Neutrophil (primary cell): ENCODE data around the gene FXN.

ENCODE experiments used
- H3K27ac ChIP-seq: fragments of 200-600 bp; sonication (generic); 2 replicates; pipeline ENCODE4 v1.5.1; 2016; ENCODE audit warnings: mild to moderate bottlenecking, moderate library complexity
- H3K27me3 ChIP-seq: fragments of 200-600 bp; sonication (generic); 2 replicates; pipeline ENCODE4 v1.6.0; 2016; ENCODE audit warnings: mild to moderate bottlenecking
- H3K36me3 ChIP-seq: fragments of 200-600 bp; sonication (generic); 2 replicates; pipeline ENCODE4 v1.5.1; 2017
- H3K4me1 ChIP-seq, 2 experiments: fragments of 200-600 bp in 1 of 2; sonication (generic) in 1 of 2; 1 replicate in 1 of 2; 2 replicates in 1 of 2; pipeline versions ENCODE4 v1.5.1 to v1.6.1; 2013 to 2016; ENCODE audit warnings: low read depth in 1 of 2, low read length in 1 of 2, mild to moderate bottlenecking in 1 of 2, moderate library complexity in 1 of 2; ENCODE audit not compliant: control insufficient read depth in 1 of 2, insufficient read depth in 1 of 2
- H3K4me3 ChIP-seq, 2 experiments: fragments of 200-600 bp in 1 of 2; sonication (generic) in 1 of 2; 1 replicate in 1 of 2; 2 replicates in 1 of 2; pipeline ENCODE4 v1.5.1; 2013 to 2016; ENCODE audit warnings: low read depth in 1 of 2, low read length in 1 of 2, mild to moderate bottlenecking in 1 of 2, moderate library complexity in 1 of 2
- H3K9me3 ChIP-seq: fragments of 200-600 bp; sonication (generic); 2 replicates; pipeline ENCODE4 v1.5.1; 2016
- CTCF ChIP-seq: fragments of 200-600 bp; sonication (generic); IDR thresholded peaks from 2 replicates; pipeline ENCODE4 v1.5.1; 2016; ENCODE audit warnings: antibody characterized with exemption

The FXN gene

GRCh38 chr9:69086312-69086711, 50.8 kb downstream of the FXN start:
- no peaks in the 10 kb centered on the region for H3K9me3 ChIP-seq
- H3K4me3 ChIP-seq, result no peak overlapping the region
- no peak overlapping the region for H3K27ac ChIP-seq
- no peaks in the 10 kb centered on the region for H3K4me1 ChIP-seq
- no peaks in the 10 kb centered on the region for H3K36me3 ChIP-seq
- no peaks in the 10 kb centered on the region for H3K27me3 ChIP-seq
- no peak for TF ChIP-seq CTCF

GRCh38 chr9:69086769-69087168, 51.2 kb downstream of the FXN start:
- Histone ChIP-seq H3K9me3 (no peaks in the 10 kb centered on the region), H3K27ac (no peak overlapping the region), H3K4me3 (no peak overlapping the region), H3K4me1 (no peaks in the 10 kb centered on the region), H3K27me3 (no peaks in the 10 kb centered on the region), H3K36me3 (no peaks in the 10 kb centered on the region)
- no peak for TF ChIP-seq CTCF

- Histone ChIP-seq H3K36me3 (no peaks in the 10 kb centered on the region), H3K4me3 (no peak overlapping the region), H3K9me3 (no peaks in the 10 kb centered on the region), H3K27ac (no peak overlapping the region), H3K4me1 (no peaks in the 10 kb centered on the region), H3K27me3 (no peaks in the 10 kb centered on the region)
- TF ChIP-seq CTCF, result no peak
These were observed 53.5 kb downstream of the FXN start for GRCh38 chr9:69089082-69089481.

GRCh38 chr9:69089491-69089890, 53.9 kb downstream of the FXN start:
- Histone ChIP-seq H3K27me3 (no peaks in the 10 kb centered on the region), H3K27ac (no peak overlapping the region), H3K4me1 (no peaks in the 10 kb centered on the region), H3K36me3 (no peaks in the 10 kb centered on the region), H3K9me3 (no peaks in the 10 kb centered on the region), H3K4me3 (no peak overlapping the region)
- TF ChIP-seq CTCF, result no peak

- Histone ChIP-seq H3K27me3 (no peaks in the 10 kb centered on the region), H3K4me3 (no peak overlapping the region), H3K4me1 (no peaks in the 10 kb centered on the region), H3K27ac (no peak overlapping the region), H3K9me3 (no peaks in the 10 kb centered on the region), H3K36me3 (no peaks in the 10 kb centered on the region)
- no peak for TF ChIP-seq CTCF
These were observed 54.7 kb downstream of the FXN start for GRCh38 chr9:69090140-69090750.

- Histone ChIP-seq H3K27me3 (no peaks in the 10 kb centered on the region), H3K36me3 (no peaks in the 10 kb centered on the region), H3K4me1 (no peaks in the 10 kb centered on the region), H3K9me3 (no peaks in the 10 kb centered on the region), H3K4me3 (no peak overlapping the region), H3K27ac (no peak overlapping the region)
- no peak for TF ChIP-seq CTCF
These were observed 55.4 kb downstream of the FXN start for GRCh38 chr9:69090946-69091345.
